NB4 (cell line): ENCODE measurements around the gene GCAT.

Experiments used
- MYC ChIP-seq: IDR thresholded peaks from 2 replicates; pipeline ENCODE4 v1.6.1; 2011; ENCODE audit warnings: low read depth, low read length
- POLR2A ChIP-seq: IDR thresholded peaks from 2 replicates; pipeline ENCODE4 v1.6.1; 2011; ENCODE audit warnings: mild to moderate bottlenecking; ENCODE audit not compliant: insufficient read length; ENCODE audit errors: extremely low read depth

DNA sequence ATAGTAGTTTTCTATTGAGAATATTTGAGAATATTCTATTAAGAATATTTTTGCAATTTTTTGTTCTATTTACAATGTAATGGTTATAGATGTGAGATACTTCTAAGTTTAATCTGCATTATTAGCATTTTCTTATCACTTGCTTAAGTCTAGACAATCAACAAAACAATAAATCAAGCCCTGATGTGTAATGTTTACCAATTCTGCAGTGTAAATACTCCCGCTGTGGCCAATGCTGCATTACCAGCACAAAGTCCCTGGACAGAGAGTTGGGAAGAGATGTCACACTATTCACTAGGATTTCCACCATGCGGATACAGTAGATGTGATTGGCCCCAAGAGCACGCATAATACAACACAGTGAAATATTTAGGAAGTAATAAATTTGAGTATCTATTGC is 47.6 kb upstream of the GCAT start:
- TF ChIP-seq POLR2A (no peak), MYC (no peak)
